RKO (cell line): Measurements from ENCODE around the gene SMAD3.
"Not testable (repeated sequence)": the region's sequence is repeated elsewhere in the genome, so short reads cannot be mapped to it uniquely, and the experiment has no call there.

Experiments
- DNase-seq: peaks from one replicate; pipeline ENCODE4 v3.0.0-alpha.2; 2016; ENCODE audit warnings: low spot score

SMAD3 gene

GRCh38 chr15:67063689-67064606 is 1.5 kb upstream of the SMAD3 start:
- DNase-seq: no peak

GRCh38 chr15:67064607-67065530 is 533 bp upstream of the SMAD3 start:
- no peak for DNase-seq

- DNase-seq: no peak
Measured at GRCh38 chr15:67066041-67066958, 898 bp downstream of the SMAD3 start.

- DNase-seq: no peak
Measured at GRCh38 chr15:67066959-67067853, 1.8 kb downstream of the SMAD3 start.

GRCh38 chr15:67067930-67068551 is 2.6 kb downstream of the SMAD3 start:
- DNase-seq: no peak

- no peak for DNase-seq
Measured at GRCh38 chr15:67068710-67069400, 3.5 kb downstream of the SMAD3 start.

GRCh38 chr15:67070150-67070549 is 4.7 kb downstream of the SMAD3 start:
- DNase-seq: no peak

- no peak for DNase-seq
Measured at GRCh38 chr15:67070892-67071664, 5.7 kb downstream of the SMAD3 start.

- no peak for DNase-seq
Measured at GRCh38 chr15:67072442-67072841, 7.0 kb downstream of the SMAD3 start.

GRCh38 chr15:67072958-67073357 is 7.6 kb downstream of the SMAD3 start:
- no peak for DNase-seq

GRCh38 chr15:67074886-67075229 is 9.5 kb downstream of the SMAD3 start:
- no peak for DNase-seq

GRCh38 chr15:67075555-67076135 is 10.2 kb downstream of the SMAD3 start:
- DNase-seq: not testable (repeated sequence)

- peak; percentile 29 for DNase-seq
Measured at GRCh38 chr15:67076147-67076843, 10.9 kb downstream of the SMAD3 start.

GRCh38 chr15:67077641-67078215 is 12.3 kb downstream of the SMAD3 start:
- DNase-seq: no peak

GRCh38 chr15:67079361-67079760 is 14.0 kb downstream of the SMAD3 start:
- no peak for DNase-seq

GRCh38 chr15:67080118-67080899 is 14.9 kb downstream of the SMAD3 start:
- no peak for DNase-seq
